HG03378 (cell line): Measurements from ENCODE around the gene BOC.

Source experiments
- ATAC-seq: cut with Tn5 transposase; IDR thresholded peaks from one replicate; pipeline ENCODE4 v1.9.1; 2021; ENCODE audit warnings: mild to moderate bottlenecking, moderate library complexity; ENCODE audit not compliant: unreplicated experiment

BOC gene

DNA sequence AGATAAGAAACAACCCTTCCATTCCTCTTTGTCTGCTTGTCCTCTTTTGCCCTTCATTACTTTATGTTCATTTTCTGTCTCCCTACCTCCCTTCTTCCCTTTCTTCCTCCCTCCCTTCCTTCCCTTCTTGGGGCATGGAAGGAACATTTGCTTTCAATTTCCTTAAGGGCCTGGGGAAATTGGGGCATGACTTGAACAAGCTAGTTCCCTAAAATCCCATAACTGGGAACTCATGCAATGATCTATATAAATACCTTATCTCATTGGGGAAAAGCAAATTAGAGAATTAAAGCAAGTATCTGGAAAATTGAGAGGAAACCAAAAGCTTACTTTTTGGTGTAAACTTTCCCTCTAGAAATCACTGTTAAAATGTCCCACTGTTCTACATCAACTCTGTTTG, 35.7 kb downstream of the BOC start:
- no peak for ATAC-seq

DNA sequence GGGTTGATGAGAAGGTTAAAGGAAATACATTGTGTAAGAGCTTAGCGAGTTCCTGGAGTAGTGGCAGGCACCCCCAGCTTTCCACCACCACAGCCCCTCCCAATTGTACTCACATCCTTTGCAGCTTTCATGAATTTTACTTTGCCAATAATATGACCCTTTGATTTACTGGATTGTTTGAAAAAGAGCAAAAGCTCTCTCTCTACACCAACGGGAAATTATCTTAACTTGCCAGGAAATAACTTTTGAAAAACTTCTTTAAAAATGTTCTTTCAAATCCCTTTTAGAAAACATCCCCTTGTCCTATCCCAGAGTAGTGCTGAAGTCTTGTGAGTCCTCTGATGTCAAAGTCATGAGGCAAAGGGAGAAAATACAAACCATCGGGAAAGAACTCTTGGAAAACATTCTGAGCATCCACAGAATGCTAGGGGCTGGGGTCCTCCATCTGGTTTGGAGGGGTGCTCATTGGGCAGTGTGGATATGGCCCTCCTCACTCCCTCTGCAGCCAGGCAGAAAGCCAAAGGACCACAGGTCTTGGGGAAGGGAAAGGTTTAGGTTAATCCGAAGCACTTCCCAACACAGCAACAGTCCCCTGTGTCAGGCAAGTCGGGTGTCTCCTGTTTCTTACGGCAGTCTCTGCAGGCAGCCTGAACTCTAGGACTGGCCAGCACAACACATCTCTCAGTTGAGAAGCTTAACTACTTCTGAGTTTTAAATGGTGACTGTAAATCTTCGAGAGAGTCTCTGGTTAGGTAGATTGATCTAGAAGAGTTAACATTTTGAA, 36.5 kb downstream of the BOC start:
- ATAC-seq: no peak

DNA sequence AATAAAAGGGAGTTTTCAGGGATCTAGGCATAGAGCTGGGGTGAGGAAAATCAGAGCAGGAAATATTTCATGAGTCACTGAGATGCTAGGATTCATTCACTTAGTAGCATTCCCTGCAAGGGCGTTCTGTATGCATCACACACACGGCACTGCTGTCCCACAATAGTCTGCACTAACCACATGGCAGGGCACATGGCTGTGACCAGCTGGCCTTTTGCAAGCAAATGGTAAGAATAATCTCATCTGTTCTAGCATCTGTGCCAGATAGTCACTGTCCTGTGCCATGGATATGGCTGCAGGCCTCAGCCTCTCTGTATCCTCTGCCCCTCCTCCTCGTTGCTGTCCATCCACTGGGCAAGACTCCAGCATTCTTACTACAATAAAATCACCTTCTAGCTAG, 37.8 kb downstream of the BOC start:
- ATAC-seq: no peak

DNA sequence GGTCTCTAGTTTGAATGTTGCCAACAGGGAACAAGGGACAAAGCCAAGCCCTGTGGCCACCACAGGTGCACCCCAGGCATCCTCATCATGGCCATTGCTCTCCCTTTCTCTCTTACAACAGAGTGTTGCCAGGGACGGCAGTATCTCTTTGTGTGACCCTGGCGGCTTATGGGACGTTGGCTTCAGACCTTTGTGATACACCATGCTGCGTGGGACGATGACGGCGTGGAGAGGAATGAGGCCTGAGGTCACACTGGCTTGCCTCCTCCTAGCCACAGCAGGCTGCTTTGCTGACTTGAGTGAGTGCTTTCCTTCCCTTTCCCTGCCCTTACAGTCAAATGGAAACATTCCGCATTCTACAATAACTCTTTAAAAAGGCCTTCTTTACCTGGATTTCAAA, 38.2 kb downstream of the BOC start:
- ATAC-seq: no peak

DNA sequence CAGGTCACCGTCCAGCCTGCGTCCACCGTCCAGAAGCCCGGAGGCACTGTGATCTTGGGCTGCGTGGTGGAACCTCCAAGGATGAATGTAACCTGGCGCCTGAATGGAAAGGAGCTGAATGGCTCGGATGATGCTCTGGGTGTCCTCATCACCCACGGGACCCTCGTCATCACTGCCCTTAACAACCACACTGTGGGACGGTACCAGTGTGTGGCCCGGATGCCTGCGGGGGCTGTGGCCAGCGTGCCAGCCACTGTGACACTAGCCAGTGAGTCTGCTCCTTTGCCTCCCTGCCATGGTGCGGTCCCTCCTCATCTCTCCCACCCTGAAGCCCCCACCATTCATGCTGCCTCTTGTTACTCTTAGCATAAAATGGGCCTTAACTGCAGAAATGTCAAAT, 39.2 kb downstream of the BOC start:
- ATAC-seq: no peak

DNA sequence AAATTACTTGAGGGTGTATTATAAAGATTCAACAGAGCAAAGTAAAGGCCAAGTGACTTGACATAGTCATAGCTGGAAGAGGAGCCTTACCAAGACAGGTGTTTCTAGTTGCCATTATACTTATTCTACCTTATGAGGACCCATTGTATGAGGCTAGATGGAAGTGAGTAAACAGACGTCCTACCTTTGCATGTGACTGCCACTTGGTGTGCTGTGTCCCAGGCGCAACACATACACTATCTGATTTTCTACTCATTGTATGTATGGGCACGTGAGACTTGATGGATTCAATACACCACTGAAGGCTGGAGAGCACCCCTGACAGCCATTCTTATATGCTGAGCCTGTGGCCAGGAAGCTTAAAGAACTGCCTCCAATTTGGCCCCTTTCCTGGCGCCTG, 40.5 kb downstream of the BOC start:
- no peak for ATAC-seq

DNA sequence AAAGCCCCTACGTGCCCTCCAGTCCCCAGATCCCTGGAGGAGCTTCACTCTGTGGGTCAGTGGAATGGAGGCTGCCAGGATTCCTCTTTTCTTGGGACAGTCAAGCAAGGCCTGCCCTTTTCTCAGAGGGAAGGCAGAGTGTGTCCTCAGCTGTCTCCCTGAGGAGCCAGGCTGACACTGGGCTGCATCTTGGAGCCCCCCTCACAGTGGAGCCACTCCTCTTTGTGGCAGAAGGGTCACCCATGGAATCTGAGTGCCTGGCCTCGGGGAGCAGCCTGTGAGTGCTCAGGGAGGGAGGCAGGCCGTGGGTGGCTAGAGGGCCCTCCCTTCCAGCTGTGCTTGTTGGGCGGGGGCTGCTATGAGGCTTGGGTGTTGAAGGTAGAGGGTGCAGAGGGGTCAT, 41.2 kb downstream of the BOC start:
- ATAC-seq: no peak

DNA sequence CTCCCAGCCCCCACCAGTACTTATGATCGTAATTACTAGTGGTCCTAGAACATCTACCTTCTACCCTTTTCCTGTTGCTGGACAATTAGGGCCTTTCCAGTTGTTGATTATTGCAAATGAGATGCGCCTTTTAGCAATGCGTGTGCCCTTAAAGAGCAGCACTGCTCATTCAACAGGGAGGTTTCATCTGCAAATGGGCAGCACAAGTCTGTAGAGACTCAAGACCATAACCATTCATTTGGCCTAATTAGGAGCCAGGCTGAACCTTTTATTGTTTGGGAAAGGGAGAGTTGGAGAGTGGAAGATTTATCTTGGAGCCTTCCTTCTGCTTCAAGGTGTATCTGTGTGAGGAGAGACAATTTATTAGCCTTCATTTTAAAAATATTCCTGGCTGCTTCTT, 42.3 kb downstream of the BOC start:
- no peak for ATAC-seq

DNA sequence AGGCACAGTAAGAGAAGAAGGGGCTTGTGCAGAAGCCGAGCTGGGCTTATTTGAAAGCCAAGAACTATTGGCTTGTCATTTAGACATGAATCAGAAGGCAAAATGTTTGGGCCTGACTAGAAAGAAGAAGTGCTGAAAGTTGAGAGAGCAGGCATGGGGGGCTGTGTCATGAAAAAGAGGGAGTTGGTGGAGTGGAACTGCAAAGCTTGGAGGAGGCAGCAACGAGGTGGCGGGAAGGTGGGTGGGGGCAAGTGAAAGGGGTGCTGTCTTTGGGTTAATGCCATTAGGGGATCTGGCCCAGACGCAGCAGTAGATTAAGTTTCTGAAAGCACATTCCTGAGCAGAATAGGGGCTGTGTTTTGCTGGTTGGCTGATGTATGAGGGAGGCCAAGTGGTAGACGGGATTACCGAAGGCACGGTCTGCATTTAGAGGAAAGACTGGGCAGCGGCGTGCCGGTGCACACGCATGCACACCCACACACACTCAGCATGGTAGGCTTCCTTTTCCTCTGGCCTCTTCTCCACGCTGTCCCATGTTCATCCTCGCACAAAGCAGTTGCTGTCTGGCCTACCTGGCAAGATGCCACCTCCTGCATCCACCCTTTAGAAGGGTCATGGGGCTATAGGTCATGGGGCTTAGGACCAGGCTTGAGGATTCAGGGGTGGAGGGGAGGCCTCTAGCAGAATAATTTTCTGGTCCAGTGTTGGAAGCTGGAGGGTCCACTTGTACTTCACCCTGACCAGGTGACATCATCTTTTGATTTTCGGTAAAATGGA, 43.0 kb downstream of the BOC start:
- no peak for ATAC-seq

DNA sequence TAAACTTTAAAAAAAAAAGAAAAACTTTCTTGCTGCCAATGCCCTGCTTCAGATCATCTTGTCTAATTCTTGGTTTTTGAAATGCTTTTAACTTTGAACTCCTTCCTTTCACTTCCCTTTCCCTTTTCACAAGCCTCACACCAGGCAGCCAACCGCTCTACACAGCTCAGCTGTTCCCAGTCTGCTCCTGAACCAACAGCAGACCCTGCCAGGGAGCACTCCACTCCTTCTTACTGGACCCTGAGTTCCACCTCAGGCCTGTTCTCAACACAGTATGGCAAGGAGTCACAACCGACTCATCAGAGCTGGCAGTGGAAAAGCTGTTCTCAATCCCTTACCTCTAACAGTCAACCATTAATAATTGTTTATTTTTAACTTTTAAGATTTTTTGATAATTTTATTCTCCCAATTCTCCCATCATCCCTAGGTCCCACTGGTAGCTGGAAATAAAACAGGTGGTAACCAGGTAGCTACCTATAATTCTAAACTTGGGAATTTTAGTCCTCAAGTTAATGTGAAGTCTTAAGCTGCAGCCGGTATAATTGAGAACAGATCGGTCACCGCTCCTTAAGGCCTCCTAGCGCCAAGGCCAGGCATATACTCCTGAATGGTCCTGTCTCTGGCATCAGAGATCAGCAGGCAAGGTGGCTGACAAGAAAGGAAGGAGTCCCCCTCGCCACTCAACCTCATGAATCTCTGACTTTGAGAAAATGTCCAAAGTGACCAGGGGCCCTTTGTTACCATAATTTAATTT, 43.9 kb downstream of the BOC start:
- ATAC-seq: no peak

DNA sequence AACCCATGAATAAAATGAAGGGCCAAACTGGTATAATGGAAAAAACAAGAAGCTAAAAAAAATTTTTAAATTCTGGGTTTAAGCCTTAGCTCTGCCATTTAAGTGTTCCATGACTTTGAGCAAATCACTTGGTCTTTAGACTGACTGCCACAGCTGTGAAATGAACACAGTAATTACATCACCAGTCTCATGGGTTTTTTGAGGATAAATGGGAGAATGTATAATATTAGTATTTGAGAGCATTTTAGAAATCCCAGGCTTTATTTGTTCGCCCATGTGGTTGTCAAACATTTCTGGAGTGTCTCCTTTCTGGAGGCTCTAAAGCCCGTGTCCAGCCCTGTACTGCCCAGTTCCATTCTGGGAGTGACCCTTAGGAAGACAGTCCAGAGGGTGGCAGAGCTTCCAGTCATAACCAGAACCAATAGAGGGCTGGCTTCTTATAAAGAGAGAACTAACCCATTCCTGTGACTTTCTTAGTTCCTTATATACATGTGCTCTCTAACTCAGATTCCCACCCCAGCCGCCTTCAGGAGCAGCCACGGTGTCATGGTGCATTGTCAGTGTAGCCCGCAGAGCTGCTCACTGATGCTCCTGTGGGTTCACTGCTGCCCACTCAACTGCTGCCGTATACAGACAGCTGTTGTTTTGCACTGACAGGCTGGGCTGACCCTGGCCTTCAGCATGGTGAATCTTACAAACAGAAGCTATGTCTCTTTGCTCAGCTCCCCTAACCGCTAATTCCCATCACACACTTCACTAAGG, 44.7 kb downstream of the BOC start:
- no peak for ATAC-seq

DNA sequence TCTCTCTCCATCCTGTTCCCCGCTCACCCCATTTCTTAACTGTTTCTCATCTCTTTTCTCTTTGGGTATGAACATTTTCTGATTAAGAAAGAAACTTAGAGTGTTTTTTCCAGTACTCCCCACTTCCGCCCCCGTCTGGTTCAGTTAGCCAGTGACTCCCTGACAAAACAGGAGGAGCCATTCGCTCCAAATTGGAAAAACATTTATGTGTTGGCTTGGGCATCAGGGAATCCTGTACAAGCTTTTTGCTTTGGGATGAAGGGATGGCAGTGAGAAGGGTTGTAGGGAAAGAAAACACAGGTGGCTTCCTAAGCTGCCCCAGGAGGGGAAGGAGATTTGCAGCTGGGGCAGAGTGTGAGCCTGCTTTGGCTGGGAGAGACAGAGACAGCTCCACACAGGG, 47.0 kb downstream of the BOC start:
- ATAC-seq: no peak

DNA sequence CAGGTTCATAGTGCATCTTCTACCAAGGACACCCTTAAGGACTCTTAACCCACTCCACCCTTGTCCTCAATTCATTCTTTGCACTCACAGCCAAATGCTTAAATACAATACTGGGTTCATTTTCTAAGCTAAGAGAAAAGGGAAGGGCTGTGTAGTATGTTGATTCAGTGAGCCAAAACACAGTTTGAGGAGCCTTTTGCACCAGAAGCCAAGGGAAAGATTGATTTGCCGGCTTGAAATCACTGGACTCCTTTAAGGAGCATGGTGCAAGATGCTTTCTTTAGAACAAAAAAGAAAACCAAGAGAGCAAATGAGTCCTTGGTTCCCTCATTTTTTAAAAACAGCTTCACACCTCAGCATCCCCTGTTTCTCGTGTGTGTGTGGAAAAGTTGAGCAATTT, 47.8 kb downstream of the BOC start:
- no peak for ATAC-seq

DNA sequence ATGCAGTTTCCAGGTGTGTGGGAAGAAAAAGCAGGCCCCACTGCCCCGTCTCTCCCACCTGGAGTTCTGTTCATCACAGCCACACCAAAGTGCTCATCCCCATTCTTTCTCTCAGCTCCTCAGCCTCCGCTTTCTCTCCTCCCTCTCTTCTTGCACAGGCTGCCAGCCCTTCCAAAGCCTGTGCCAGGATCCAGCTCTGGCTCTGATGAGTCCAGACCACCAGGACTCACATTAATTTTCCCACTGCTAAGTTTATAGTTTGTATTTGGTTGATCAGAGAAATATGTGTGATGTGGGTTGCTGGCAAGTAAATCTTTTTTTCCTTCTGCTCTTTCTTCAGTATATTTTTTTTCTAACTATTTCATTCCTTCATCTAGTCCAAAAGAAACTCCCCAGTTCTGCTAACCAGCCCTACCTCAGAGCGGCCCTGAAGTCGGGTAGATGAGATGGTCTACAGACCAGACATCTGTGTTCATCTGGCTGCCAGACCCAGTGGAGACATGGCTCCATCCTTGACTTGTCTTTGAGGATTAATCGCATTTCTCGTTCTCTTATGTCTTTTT, 49.8 kb downstream of the BOC start:
- ATAC-seq: no peak

DNA sequence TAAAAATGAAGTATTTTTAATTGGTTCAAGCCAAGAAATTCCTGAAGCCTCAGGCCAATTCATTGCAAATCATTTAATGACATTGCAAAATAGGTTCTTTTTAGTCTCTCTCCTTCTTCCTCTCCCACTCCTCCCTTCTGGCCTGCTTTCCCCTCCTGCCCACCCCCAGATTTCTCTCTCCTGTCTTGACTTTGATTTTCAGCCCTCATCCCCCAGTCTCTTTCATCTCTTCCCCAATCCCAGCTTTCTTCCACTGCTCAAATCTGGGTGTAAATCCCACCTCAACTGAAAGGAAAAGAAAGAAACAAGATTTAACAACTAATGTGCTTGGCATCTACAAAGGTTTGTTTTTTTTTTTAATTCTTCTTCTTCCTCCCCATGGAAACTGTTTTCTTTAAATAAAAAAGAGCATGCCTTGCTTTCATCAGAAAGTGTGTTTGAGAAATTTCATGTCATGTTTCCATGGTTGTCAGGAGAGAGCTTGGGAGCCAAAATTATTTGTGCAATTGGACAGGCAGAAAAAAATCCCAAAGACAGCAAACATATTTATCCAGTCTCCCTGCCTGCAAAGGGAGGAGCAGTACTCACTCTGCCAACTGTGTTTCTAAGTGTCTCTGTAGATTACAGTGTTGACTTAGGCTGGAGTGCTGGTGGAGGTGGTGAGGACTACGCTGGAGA, 50.4 kb downstream of the BOC start:
- no peak for ATAC-seq

DNA sequence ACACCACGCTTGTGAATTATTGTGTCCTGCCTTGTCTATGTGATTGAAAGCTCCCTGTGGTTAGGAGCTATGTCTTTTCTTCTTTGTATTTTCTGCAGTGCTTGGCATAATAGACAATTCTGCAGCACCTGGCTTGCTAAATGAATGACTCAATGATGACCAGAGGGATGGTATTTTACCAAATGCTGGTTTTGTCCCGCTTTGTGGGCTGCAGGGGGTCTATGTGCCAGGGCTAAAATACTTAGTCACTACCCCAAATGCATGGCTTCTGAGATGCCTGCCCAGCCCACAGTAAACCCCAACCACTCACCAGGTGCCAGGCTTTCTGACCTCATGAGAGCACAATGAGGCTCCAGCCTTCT, 50.9 kb downstream of the BOC start:
- no peak for ATAC-seq

DNA sequence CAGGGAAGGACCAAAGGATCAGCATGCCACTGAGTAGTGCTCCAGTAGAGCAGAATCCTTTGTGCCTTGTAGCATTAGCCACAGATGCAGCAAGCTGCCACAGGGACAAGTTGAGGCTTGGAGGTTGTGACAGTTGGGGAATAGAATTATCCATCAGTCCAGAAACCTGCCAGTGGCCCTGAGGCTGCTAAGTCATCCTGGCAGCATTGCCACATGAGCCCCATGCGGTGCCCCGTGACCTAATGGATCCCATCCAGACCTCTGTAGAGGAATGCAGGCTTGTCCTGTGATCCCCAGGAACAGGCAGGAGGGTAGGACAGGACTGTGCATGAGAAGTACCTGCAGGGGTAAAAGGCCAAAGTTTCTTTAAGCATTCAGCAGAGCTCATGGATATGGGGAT, 51.7 kb downstream of the BOC start:
- no peak for ATAC-seq

DNA sequence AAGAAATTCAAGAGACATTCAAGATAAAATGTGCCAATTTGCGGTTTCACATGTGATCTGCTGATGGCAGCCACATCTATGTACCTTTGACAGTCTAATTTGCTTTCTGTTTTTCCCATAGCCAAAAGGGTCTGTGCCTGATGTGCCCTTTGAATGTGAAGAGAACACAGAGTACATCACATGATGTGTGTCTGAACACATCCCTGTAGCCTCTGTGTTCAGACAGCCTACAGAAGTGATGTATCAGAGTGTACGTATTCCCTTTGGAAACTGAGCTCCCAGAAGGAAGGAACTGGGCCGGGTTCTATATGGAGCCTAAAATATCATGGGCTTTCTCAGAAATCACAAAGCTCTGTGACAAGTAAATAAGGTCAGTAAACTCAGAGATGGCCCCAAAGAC, 52.4 kb downstream of the BOC start:
- ATAC-seq: no peak

DNA sequence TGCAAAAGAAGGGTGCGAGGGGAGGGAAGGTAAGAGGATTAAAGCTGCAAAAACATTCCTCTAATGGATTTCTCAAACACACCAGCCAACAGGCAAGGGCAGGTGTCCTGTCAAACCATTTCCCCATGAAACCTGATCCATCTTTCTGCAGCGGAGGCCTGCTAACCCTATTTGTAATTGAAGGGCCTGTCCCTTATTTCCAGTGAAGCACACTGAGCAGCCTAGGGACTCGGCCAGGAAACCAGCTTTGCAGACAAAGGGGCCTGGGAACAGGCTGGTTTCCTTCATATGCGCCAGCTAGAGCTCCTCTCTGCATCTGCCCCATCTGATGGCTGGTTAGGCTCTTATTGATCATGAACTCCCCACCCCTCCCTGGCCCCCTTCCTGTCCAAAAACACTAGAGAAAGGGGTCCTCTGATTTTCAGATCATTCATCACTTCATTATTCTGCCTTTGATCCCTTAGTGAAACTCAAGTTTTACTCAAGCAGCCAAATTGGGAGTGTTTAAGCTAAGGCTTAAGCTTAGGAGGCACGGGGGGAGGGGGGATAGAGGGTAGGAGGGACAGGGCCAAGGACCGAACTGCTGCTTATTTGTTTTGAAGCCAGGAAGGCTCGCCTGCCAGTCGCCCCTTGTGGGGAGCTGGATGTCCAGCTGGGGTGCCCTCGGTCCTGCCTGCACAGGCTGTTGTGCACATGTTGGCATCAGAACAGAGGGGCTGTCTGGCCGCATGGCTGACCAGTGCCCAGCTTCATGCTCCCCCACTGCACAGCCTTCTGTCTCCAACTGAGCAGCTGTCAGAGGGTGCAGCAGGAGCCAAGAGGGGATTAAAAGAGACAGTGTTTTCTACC, 53.1 kb downstream of the BOC start:
- ATAC-seq: no peak
